NCI-H1930 (cell line): Measurements from ENCODE around the gene PCDHGA6.
"Not testable (repeated sequence)": the region's sequence is repeated elsewhere in the genome, so short reads cannot be mapped to it uniquely, and the experiment has no call there.

Experiments used
- DNase-seq, 2 experiments: peaks; one replicate each; lab custom pipeline; 2025; lab: John Stamatoyannopoulos, UW

The PCDHGA6 gene

GRCh38 chr5:141392429-141393198 lies 18.9 kb downstream of the PCDHGA6 start, which contains the start of gene PCDHGA8:
Gene PCDHGA8, plus strand, starts transcription at chr5:141392633. Its CDS starts 181 bp downstream, at chr5:141392814.
- no peak for DNase-seq

DNA sequence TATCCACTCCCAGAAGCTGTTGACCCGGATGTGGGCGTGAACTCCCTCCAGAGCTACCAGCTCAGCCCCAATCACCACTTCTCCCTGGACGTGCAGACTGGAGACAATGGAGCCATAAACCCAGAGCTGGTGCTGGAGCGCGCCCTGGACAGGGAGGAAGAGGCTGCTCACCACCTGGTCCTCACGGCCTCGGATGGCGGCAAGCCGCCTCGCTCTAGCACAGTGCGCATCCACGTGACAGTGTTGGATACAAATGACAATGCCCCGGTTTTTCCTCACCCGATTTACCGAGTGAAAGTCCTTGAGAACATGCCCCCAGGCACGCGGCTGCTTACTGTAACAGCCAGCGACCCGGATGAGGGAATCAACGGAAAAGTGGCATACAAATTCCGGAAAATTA lies 19.6 kb downstream of the PCDHGA6 start:
- no peak for DNase-seq

- DNase-seq: not testable (repeated sequence)
These were observed 20.9 kb downstream of the PCDHGA6 start for GRCh38 chr5:141394401-141395187.

DNA sequence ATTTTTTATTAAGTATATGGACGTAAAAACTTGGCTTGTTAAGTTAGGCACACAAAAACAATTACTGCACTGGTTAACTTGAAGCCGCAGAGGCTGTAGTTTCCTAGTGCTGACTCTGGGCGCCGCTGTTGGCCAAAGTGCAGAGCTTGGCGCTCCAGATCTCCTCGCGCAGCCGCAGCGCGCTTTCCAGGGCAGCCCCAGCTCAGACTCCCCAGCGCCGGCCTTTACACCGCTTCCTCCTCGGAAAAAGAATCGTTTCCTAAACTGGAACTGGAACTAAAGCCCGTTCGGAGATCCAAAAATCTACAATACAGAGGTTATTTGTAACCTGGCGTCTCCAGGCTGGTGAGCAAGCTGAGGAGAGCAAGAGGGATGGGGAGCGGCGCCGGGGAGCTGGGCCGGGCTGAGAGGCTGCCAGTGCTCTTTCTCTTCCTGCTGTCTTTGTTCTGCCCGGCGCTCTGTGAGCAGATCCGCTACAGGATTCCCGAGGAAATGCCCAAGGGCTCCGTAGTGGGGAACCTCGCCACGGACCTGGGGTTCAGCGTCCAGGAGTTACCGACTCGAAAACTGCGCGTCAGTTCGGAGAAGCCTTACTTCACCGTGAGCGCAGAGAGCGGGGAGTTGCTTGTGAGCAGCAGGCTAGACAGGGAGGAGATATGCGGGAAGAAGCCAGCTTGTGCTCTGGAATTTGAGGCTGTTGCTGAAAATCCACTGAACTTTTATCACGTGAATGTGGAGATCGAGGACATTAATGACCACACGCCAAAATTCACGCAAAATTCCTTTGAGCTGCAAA lies 24.3 kb downstream of the PCDHGA6 start, which contains the start of gene PCDHGB5:
Gene PCDHGB5, plus strand, starts transcription at position 192 of the 796 bp plus-strand sequence. Its CDS starts 181 bp downstream, at position 373.
- not testable (repeated sequence) for DNase-seq

DNA sequence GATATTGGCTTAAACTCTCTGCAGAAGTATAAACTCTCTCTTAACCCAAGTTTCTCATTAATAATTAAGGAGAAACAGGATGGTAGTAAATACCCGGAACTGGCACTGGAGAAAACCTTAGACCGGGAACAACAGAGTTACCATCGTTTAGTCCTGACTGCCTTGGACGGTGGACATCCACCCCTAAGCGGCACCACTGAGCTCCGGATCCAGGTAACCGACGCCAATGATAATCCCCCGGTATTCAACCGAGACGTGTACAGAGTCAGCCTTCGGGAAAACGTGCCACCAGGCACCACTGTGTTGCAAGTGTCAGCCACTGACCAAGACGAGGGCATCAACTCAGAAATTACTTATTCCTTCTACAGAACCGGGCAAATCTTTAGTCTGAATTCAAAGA lies 24.9 kb downstream of the PCDHGA6 start:
- no peak for DNase-seq

DNA sequence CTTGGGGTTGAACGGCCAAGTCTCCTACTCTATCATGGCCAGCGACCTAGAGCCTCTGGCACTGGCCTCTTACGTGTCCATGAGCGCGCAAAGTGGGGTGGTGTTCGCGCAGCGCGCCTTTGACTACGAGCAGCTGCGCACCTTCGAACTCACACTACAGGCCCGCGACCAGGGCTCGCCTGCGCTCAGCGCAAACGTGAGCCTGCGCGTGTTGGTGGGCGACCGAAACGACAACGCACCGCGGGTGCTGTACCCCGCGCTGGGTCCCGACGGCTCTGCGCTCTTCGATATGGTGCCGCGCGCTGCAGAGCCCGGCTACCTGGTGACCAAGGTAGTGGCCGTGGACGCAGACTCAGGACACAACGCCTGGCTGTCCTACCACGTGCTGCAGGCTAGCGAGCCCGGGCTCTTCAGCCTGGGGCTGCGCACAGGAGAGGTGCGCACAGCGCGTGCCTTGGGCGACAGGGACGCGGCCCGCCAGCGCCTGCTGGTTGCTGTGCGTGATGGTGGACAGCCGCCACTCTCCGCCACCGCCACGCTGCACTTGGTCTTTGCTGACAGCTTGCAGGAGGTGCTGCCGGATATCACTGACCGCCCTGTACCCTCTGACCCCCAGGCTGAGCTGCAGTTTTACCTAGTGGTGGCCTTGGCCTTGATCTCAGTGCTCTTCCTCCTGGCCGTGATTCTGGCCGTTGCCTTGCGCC lies 26.0 kb downstream of the PCDHGA6 start:
- no peak for DNase-seq

GRCh38 chr5:141402553-141403243 lies 29.0 kb downstream of the PCDHGA6 start, which contains the start of gene PCDHGA9:
Gene PCDHGA9, plus strand, starts transcription at chr5:141402778. Its CDS starts 175 bp downstream, at chr5:141402953.
- DNase-seq: no peak

- no peak for DNase-seq
These were observed 29.7 kb downstream of the PCDHGA6 start for GRCh38 chr5:141403387-141403786.

GRCh38 chr5:141407790-141408505 lies 34.3 kb downstream of the PCDHGA6 start, which contains the start of gene PCDHGB6:
Gene PCDHGB6, plus strand, starts transcription at chr5:141408021. Its CDS starts 182 bp downstream, at chr5:141408203.
- DNase-seq: not testable (repeated sequence)

- no peak for DNase-seq
These were observed 36.1 kb downstream of the PCDHGA6 start for GRCh38 chr5:141409598-141410306.

- DNase-seq: no peak
These were observed 37.9 kb downstream of the PCDHGA6 start for GRCh38 chr5:141411575-141411974.

DNA sequence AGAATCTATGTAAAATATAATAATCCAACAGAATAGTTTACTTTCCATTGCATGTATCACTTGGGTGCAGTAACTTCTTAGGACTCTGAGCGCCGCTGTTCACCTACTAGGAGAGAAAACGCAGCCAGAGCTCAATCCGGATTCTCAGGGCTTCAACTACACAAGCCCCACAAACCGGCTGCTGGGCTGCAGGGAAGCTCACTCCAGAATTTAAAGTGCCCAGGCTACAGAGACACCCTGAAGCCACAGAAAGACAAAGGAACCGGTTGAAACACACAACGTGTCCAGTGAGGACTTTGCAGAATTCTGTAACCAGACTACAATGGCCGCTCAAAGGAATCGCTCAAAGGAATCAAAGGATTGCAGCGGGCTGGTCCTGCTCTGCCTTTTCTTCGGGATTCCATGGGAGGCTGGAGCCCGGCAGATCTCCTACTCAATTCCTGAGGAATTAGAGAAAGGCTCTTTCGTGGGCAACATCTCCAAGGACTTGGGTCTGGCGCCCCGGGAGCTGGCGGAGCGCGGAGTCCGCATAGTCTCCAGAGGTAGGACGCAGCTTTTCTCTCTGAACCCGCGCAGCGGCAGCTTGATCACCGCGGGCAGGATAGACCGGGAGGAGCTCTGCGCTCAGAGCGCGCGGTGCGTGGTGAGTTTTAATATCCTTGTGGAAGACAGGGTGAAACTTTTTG lies 39.3 kb downstream of the PCDHGA6 start, which contains the start of gene PCDHGA10:
Gene PCDHGA10, plus strand, starts transcription at position 134 of the 686 bp plus-strand sequence. Its CDS starts 189 bp downstream, at position 323.
- peak in 1 of 2 experiments; percentile 23 for DNase-seq

GRCh38 chr5:141413540-141414069 lies 39.9 kb downstream of the PCDHGA6 start:
- DNase-seq: no peak

DNA sequence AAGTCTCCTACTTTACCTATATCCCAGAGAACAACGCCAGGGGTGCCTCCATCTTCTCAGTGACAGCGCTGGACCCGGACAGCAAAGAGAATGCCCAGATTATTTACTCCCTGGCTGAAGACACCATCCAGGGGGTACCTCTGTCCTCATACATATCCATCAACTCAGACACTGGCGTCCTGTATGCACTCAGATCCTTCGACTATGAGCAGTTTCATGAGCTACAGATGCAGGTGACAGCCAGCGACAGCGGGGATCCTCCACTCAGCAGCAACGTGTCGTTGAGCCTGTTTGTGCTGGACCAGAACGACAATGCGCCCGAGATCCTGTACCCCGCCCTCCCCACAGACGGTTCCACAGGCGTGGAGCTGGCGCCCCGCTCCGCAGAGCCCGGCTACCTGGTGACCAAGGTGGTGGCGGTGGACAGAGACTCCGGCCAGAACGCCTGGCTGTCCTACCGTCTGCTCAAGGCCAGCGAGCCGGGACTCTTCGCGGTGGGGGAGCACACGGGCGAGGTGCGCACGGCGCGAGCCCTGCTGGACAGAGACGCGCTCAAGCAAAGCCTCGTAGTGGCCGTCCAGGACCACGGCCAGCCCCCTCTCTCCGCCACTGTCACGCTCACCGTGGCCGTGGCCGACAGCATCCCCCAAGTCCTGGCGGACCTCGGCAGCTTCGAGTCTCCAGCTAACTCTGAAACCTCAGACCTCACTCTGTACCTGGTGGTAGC lies 41.0 kb downstream of the PCDHGA6 start:
- DNase-seq: not testable (repeated sequence)

- not testable (repeated sequence) for DNase-seq
These were observed 41.6 kb downstream of the PCDHGA6 start for GRCh38 chr5:141415275-141415618.

DNA sequence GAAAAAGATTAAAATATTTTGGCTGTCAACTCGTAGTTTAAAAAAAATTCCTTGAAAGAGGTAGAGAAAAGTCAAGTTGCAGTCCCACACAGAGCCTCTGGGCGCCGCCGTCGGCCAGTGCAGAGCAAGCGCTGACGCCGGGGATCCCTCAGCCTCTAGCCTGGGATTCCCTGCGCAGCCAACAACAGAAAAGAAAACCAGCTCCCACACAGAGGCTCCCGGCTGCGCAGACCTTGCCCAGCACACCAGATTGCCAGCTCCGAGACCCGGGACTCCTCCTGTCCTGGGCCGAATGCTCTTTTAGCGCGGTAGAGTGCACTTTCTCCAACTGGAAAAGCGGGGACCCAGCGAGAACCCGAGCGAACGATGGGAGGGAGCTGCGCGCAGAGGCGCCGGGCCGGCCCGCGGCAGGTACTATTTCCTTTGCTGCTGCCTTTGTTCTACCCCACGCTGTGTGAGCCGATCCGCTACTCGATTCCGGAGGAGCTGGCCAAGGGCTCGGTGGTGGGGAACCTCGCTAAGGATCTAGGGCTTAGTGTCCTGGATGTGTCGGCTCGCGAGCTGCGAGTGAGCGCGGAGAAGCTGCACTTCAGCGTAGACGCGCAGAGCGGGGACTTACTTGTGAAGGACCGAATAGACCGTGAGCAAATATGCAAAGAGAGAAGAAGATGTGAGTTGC lies 43.9 kb downstream of the PCDHGA6 start, which contains the start of gene PCDHGB7:
Gene PCDHGB7, plus strand, starts transcription at position 184 of the 679 bp plus-strand sequence. Its CDS starts 183 bp downstream, at position 367.
- DNase-seq: not testable (repeated sequence)
